ENCODE results near the gene CRYM. TPM values are rescaled to one million over a fixed set of nuclear protein-coding genes. Genes with fewer than 3 reads are reported as not detected.

The CRYM gene
- total and polyA plus RNA-seq, 2 donors (not counting 1 experiment from before 2014, with no cell fraction given) = 0.06 to 0.50 TPM

- H3K4me2 ChIP-seq (ENCODE audit: extremely low read depth, insufficient read depth, low read length) = no peak overlapping the region
- no peak overlapping the region for H3K27ac ChIP-seq (ENCODE audit: insufficient read depth, low read length)
- TF ChIP-seq EZH2 (IDR thresholded peaks at IDR 0.05; ENCODE audit: low read length, missing control alignments) = no peak
- TF ChIP-seq, protein P1, sequence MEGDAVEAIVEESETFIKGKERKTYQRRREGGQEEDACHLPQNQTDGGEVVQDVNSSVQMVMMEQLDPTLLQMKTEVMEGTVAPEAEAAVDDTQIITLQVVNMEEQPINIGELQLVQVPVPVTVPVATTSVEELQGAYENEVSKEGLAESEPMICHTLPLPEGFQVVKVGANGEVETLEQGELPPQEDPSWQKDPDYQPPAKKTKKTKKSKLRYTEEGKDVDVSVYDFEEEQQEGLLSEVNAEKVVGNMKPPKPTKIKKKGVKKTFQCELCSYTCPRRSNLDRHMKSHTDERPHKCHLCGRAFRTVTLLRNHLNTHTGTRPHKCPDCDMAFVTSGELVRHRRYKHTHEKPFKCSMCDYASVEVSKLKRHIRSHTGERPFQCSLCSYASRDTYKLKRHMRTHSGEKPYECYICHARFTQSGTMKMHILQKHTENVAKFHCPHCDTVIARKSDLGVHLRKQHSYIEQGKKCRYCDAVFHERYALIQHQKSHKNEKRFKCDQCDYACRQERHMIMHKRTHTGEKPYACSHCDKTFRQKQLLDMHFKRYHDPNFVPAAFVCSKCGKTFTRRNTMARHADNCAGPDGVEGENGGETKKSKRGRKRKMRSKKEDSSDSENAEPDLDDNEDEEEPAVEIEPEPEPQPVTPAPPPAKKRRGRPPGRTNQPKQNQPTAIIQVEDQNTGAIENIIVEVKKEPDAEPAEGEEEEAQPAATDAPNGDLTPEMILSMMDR (conservative IDR thresholded peaks at IDR 0.05 in 1 of 2, IDR thresholded peaks at IDR 0.05 in 1 of 2; ENCODE audit: low read depth in 1 of 2, low read length in 2 of 2) = no peak
- no peak overlapping the region for H3K9ac ChIP-seq (ENCODE audit: insufficient read depth, low read length)
- no peaks in the 10 kb centered on the region for H3K27me3 ChIP-seq (ENCODE audit: control insufficient read depth, insufficient read depth, low read length)
- H3K36me3 ChIP-seq (ENCODE audit: control insufficient read depth, insufficient read depth, low read length) = no peaks in the 10 kb centered on the region
- DNase-seq (ENCODE audit: low read depth in 2 of 2) = no peak
- no peak overlapping the region for H3K4me3 ChIP-seq (replicated peaks in 1 of 4; ENCODE audit: control extremely low read depth in 1 of 4, insufficient read depth in 1 of 4, low read depth in 3 of 4, low read length in 4 of 4)
- no peaks in the 10 kb centered on the region for H4K20me1 ChIP-seq (ENCODE audit: control insufficient read depth, extremely low read depth, insufficient read depth, low read length)
- H2AFZ ChIP-seq (ENCODE audit: low read length) = no peak overlapping the region
- H3K4me1 ChIP-seq (ENCODE audit: control insufficient read depth, extremely low read depth, insufficient read depth, low read length) = no peaks in the 10 kb centered on the region
- H3K79me2 ChIP-seq (ENCODE audit: control insufficient read depth, insufficient read depth, low read length) = no peaks in the 10 kb centered on the region
- H3K9me3 ChIP-seq (ENCODE audit: control insufficient read depth, insufficient read depth, low read depth, low read length) = no peaks in the 10 kb centered on the region
Observed at GRCh38 chr16:21217121-21217520, 61.0 kb downstream of the CRYM start.

DNA sequence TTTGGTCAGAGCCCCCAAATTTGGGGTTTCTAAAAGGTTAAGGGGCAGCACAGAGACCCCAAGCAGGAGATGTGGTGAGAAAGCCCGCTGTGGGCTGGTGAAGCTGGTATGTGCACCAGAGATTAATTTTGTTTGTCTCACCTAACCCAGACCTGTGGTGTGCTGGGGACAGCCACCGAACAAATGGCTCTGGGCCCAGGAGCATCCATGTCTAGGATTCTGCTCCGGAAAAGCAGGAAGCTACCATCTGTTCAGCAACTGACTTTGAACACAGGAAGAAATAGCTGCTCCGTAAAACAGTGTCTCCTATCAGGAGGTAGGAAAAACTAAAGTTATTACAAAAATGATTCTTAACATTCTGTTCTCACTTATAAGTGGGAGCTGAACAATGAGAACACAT is 64.0 kb downstream of the CRYM start:
- DNase-seq (ENCODE audit: low read depth in 2 of 2) = no peak
- Histone ChIP-seq H3K27me3 (ENCODE audit: control insufficient read depth, insufficient read depth, low read length) (peaks cover 2% of the 10 kb centered on the region), H3K9me3 (ENCODE audit: control insufficient read depth, insufficient read depth, low read depth, low read length) (no peaks in the 10 kb centered on the region), H3K4me1 (ENCODE audit: control insufficient read depth, extremely low read depth, insufficient read depth, low read length) (no peaks in the 10 kb centered on the region), H4K20me1 (ENCODE audit: control insufficient read depth, extremely low read depth, insufficient read depth, low read length) (no peaks in the 10 kb centered on the region), H3K9ac (ENCODE audit: insufficient read depth, low read length) (no peak overlapping the region), H3K36me3 (ENCODE audit: control insufficient read depth, insufficient read depth, low read length) (no peaks in the 10 kb centered on the region), H3K4me2 (ENCODE audit: extremely low read depth, insufficient read depth, low read length) (no peak overlapping the region), H3K4me3 (replicated peaks in 1 of 4; ENCODE audit: control extremely low read depth in 1 of 4, insufficient read depth in 1 of 4, low read depth in 3 of 4, low read length in 4 of 4) (no peak overlapping the region), H2AFZ (ENCODE audit: low read length) (no peak overlapping the region), H3K79me2 (ENCODE audit: control insufficient read depth, insufficient read depth, low read length) (no peaks in the 10 kb centered on the region), H3K27ac (ENCODE audit: insufficient read depth, low read length) (no peak overlapping the region)
- TF ChIP-seq, protein P1 (conservative IDR thresholded peaks at IDR 0.05 in 1 of 2, IDR thresholded peaks at IDR 0.05 in 1 of 2; ENCODE audit: low read depth in 1 of 2, low read length in 2 of 2) = no peak
- TF ChIP-seq EZH2 (IDR thresholded peaks at IDR 0.05; ENCODE audit: low read length, missing control alignments) = no peak

DNA sequence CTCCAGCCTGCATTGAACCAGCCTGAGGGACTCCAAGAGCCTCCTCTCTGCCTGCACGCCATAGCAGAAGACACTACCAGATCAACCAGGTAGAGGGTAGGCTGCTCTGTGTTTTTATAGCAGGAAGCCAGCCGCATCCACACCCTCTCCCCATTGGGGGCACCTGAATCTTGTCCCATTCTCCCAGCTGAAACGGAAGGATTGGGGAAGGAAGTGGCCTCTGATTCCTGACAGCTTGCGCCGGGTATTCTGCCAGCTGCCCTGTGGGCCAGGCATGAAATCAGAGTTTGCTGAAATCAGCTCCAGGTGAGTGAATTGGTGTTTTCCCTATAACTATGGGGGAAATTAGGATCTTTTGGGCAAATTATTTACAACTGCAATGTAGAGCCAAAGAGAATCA is 66.6 kb downstream of the CRYM start, which contains the start of gene ZP2:
Gene ZP2 (minus strand): TSS at position 89 of the 400 bp plus-strand sequence. CDS start 27 bp downstream, at position 62.
- no peak within 1 kb of the TSS for H3K27ac ChIP-seq (ENCODE audit: insufficient read depth, low read length)
- H3K9ac ChIP-seq (ENCODE audit: insufficient read depth, low read length) = no peak within 1 kb of the TSS
- peaks cover 6% of the 10 kb centered on the region for H3K27me3 ChIP-seq (ENCODE audit: control insufficient read depth, insufficient read depth, low read length)
- no peaks in the 10 kb centered on the region for H3K36me3 ChIP-seq (ENCODE audit: control insufficient read depth, insufficient read depth, low read length)
- DNase-seq (ENCODE audit: low read depth in 2 of 2) = no peak
- H4K20me1 ChIP-seq (ENCODE audit: control insufficient read depth, extremely low read depth, insufficient read depth, low read length) = no peaks in the 10 kb centered on the region
- no peak within 1 kb of the TSS for H2AFZ ChIP-seq (ENCODE audit: low read length)
- no peaks in the 10 kb centered on the region for H3K79me2 ChIP-seq (ENCODE audit: control insufficient read depth, insufficient read depth, low read length)
- no peaks in the 10 kb centered on the region for H3K4me1 ChIP-seq (ENCODE audit: control insufficient read depth, extremely low read depth, insufficient read depth, low read length)
- no peaks in the 10 kb centered on the region for H3K9me3 ChIP-seq (ENCODE audit: control insufficient read depth, insufficient read depth, low read depth, low read length)
- no peak within 1 kb of the TSS for H3K4me3 ChIP-seq (replicated peaks in 1 of 4; ENCODE audit: control extremely low read depth in 1 of 4, insufficient read depth in 1 of 4, low read depth in 3 of 4, low read length in 4 of 4)
- no peak within 1 kb of the TSS for H3K4me2 ChIP-seq (ENCODE audit: extremely low read depth, insufficient read depth, low read length)
- TF ChIP-seq, protein P1 (conservative IDR thresholded peaks at IDR 0.05 in 1 of 2, IDR thresholded peaks at IDR 0.05 in 1 of 2; ENCODE audit: low read depth in 1 of 2, low read length in 2 of 2) = no peak
- TF ChIP-seq EZH2 (IDR thresholded peaks at IDR 0.05; ENCODE audit: low read length, missing control alignments) = no peak

Other genes starting within 250 kb of the CRYM start
- not detected in 2 replicates for gene DNAH3, start 127.4 kb downstream of the CRYM start, total RNA-seq
- gene DNAH3, start 127.4 kb downstream of the CRYM start, polyA plus RNA-seq = 0.01 TPM in 1 of 2 replicates, not detected in the other
- 112 and 123 TPM in 2 replicates for gene LDAF1, start 119.6 kb downstream of the CRYM start, total RNA-seq
- gene LDAF1, start 119.6 kb downstream of the CRYM start, polyA plus RNA-seq = 31.6 and 36.3 TPM in 2 replicates
- gene ZP2, start 66.7 kb downstream of the CRYM start, total RNA-seq = not detected in 2 replicates
- not detected in 2 replicates for gene ZP2, start 66.7 kb downstream of the CRYM start, polyA plus RNA-seq
- not detected in 2 replicates for gene ANKS4B, start 44.6 kb downstream of the CRYM start, total RNA-seq
- gene ANKS4B, start 44.6 kb downstream of the CRYM start, polyA plus RNA-seq = not detected in 2 replicates